NCI-H1417 treated with DMSO at 0.1 percent for 48 hours (cell line): ENCODE data around the gene TMPRSS4.

ENCODE experiments used
- DNase-seq: peaks from one replicate; lab custom pipeline; 2025; lab: John Stamatoyannopoulos, UW

The TMPRSS4 gene

DNA sequence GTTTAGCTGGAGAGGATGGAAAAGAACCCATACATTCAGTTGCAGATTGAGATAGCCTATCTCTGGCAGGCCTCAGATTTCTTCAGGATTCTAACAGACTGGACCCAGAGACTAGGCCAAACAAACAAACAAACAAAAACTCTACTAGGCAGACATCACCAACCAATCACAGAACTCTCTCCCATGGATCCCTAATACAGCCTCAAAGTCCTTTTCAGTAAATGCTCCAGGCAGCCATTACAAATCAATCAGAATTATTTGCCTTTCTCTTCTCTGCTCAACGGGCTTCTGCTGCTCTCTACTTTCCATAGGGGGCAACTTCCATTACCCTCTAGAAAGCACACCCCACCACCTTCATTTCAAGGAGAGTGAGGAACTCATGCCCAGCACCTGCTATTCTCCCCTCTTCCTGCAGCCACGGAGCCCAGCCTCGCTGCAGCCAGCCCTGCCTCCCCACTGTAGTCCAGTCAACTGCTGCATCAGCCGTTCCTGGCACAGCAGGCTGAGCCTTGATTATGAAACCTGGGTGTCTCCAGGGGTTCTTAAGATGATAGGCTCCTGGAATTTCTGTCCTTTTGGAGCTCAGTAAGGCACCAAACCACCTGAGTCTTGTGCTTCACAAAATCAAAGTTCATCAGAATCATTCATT lies 28.9 kb downstream of the TMPRSS4 start:
- DNase-seq: no peak

DNA sequence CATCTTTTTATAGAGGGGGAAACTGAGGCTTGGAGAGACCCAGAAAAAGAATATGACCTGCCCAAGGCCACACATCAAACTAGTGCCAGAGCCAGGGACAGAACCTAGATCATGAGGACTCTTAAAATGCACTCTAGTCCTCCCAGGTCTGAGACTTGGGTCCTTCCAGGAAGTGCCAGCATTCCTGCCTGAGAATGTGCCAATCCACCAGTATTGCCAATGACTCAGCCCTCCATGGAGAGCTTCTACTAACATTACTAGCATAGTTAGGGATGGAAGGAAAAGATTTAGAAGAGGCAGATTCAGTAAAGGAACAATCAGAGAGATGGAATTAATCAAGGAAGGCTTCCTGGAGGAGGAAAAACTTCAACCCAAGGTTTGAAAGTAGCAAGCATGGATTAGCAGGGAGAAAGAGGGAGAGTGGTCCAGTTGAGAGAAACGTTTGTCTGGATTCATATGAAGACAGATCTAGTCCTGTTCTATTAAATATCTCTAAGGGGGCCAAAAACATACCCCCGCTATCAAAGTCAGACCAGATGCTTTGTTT lies 30.0 kb downstream of the TMPRSS4 start:
- no peak for DNase-seq

GRCh38 chr11:118108513-118108912 lies 31.6 kb downstream of the TMPRSS4 start:
- no peak for DNase-seq

GRCh38 chr11:118109231-118109630 lies 32.4 kb downstream of the TMPRSS4 start:
- DNase-seq: no peak

DNA sequence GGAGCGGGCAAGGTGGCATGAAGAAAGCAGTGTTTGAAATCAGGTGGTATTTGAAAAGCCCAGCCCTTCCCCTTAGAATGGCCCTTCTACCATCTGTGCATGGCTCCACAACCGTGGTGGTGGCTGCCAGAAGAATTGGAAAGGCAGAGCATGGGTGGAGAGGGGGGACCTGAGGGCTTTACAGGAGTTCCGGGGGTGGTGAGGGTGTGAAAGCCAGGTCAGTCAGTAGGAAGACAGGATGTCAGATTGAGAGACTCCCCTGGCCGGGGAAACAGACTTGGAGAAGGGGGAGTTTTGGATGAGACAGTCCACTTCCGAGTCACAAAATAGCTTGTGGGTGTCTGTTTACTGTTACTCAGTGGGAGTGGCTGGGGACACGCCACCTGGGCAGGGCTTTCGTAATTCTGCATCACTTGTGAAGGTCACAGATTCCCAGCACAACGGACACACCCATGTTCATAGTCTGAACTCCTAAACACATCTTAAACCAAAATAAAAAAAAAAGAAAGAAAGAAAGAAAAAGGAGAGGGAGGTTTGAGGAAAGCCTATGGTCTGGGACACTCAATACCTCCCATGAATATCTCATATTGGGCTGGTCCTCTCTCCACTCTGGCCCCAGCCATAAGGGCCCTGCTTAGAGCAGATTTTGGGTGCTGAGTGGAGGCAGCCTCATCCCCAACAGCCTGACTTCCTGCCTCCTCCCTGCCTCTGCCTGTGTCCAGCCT lies 34.3 kb downstream of the TMPRSS4 start:
- DNase-seq: no peak

DNA sequence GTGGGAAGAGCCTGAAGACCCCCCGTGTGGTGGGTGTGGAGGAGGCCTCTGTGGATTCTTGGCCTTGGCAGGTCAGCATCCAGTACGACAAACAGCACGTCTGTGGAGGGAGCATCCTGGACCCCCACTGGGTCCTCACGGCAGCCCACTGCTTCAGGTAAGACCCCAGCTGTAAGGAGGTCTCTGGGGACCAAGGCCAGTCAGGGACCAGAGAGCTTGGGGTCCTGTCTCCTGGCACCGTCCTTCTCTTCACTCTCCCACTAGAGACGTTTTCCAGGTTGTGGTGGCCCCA lies 34.8 kb downstream of the TMPRSS4 start:
- no peak for DNase-seq

DNA sequence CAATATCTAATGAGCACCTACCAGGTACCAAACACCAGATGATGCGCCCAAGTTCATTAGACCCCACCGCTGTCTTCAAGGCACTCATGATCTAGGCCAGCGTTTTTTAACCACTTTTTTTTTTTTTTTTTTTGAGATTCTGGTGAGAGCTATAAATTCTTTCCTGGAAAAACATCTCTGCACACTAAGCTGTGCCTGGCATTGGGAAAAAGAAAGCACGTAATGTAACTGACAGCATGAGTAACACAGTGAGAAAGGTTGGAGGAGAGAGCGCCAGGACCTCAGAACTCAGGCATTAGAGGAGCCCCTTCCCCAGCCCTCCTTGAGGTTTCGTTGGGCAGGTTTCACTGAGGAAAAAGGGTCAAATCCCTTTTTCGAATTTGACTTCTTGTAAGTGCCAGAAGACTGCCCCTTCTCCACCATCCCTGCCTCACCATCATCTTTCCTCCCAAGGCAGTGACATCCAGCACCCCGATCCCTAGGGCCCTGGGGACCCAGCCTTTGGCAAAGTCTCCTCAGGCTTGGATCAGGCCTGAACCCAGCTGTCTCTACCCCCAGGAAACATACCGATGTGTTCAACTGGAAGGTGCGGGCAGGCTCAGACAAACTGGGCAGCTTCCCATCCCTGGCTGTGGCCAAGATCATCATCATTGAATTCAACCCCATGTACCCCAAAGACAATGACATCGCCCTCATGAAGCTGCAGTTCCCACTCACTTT lies 36.0 kb downstream of the TMPRSS4 start:
- no peak for DNase-seq

DNA sequence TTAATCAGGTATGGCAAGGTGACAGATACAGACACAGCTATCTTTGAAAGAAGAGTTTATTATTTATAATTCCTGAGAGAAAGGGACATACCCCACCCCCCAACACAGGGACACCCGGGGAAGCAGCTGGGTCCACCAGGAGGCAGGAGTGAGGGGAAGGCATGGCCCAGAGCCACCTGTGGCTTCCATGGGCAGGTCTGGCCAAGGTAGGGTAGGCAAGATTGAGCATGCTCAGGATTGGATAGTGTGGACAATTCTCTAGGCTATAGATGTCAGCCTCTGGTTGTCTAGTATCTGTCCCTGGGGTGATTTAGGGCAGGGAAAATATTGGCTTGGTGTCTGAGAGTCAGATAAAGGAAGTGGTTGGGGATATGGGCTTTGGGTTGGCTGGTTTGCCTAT lies 37.4 kb downstream of the TMPRSS4 start:
- no peak for DNase-seq

DNA sequence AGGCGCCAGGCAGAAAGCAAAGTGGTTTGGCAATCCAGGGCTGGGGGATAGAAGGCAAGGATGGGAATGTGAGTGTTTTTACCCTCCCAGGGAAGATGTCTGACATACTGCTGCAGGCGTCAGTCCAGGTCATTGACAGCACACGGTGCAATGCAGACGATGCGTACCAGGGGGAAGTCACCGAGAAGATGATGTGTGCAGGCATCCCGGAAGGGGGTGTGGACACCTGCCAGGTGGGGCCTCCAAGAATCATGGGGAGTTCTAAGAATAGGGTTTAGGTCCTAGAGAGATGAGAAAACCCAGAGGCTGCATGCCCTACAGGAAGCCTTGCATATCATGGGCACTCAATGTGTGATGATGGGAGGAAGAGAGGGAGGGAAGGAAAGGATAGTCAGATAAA lies 38.2 kb downstream of the TMPRSS4 start:
- DNase-seq: no peak

- no peak for DNase-seq
Measured at GRCh38 chr11:118117790-118118601, 41.1 kb downstream of the TMPRSS4 start.

GRCh38 chr11:118120793-118121192 lies 43.9 kb downstream of the TMPRSS4 start:
- no peak for DNase-seq

- DNase-seq: no peak
Measured at GRCh38 chr11:118124929-118125535, 48.2 kb downstream of the TMPRSS4 start.

DNA sequence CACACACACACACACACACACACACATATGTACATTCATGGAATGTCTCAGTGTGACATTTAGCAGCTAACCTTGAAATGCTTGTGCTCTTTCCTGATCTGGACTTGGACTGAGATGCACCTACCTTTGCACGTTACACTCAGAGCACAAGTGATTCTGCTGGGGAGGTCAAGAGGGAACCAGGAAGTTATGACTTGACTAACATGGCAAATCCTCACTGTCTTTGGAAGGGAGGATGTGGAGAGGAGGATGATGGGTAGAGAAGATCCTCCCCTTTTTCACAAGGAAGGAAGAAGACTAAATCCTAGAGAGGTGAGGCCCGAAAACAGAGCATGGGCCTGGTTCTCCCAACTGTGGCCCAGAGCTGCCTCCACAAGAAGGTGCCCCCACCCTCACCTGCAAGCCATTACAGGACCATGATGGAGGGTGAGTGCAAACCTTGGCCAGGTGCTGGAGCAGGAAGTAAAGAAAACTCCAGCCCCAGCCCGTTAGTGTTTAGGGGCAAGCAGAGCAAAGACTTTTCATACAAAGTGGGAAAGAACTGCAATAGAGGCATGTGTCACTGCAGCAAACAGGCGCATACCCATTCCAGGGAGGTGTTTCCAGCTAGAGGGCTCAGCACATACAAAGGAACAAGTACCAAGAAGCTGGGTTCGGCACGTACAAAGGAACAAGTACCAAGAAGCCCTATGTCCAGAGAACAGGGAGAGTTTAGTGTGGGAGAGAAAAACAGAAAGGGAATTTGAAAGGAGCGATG lies 49.4 kb downstream of the TMPRSS4 start:
- no peak for DNase-seq

- no peak for DNase-seq
Measured at GRCh38 chr11:118128310-118128709, 51.4 kb downstream of the TMPRSS4 start.

DNA sequence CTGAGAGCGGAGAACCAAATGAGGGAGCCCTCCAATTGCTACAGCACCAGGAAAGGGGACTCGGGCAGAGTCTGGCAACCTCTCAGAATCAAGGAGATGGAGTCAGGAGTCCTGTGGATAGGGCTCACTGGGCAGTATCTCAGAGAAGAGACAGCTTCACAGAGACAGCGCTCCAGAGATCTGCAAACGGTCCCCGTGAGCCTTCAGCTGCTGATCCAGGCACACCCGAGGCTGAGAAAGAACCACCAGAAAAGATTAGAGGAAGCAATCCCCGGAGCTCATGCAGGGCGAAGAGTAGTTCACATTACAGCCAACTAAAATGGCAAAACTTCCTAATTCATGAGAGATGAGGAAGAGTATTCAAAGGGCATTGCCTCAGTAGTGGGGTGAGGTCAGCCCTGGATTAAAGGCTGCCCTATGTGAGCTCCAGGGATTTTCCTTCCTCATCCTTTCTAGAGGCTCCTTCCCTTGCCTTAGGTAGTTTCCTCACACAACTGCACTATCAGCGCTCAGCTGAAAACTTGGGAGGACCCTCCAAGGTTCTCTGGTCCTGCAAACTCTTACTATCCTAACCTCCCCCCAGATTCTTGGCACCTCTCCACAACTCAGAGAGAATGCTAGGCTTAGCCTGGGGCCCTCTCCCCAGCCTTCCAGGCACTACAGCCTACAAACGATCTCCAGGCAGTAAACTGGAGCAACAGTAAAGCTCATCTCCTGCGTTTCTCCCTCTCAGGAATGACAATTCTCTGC lies 52.0 kb downstream of the TMPRSS4 start:
- no peak for DNase-seq

DNA sequence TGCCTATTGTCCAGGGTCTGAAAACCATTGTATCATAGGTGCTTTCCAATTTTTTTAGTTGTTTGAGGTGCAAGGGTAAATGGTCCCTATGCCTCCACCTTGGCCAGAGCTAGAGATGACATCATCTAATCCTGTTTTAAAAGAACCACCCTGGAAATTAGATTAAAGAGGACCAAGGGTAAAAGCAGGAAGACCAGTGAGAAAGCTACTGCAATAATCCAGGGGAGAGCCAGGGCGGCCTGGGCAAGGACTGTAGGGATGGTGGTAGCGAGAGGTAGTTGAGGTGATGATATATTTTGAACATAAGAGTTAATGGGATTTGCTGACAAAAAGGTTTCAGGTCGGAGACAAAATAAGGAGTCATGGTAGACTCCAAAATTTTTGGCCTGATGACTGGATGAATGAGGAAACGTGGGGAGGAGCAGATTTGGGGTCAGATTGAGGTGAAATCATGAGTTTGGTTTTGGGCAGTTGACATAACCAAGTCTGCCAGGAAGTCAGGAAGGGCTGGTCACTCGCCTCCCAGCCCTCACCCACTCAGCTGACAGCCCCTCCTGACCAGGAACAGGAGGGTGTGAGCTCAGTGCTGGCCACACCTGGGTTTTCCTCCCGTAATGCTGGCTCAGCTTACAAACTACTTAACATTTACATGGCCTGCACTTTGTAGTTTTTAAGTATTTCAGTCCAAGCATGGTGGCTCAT lies 52.7 kb downstream of the TMPRSS4 start:
- no peak for DNase-seq

DNA sequence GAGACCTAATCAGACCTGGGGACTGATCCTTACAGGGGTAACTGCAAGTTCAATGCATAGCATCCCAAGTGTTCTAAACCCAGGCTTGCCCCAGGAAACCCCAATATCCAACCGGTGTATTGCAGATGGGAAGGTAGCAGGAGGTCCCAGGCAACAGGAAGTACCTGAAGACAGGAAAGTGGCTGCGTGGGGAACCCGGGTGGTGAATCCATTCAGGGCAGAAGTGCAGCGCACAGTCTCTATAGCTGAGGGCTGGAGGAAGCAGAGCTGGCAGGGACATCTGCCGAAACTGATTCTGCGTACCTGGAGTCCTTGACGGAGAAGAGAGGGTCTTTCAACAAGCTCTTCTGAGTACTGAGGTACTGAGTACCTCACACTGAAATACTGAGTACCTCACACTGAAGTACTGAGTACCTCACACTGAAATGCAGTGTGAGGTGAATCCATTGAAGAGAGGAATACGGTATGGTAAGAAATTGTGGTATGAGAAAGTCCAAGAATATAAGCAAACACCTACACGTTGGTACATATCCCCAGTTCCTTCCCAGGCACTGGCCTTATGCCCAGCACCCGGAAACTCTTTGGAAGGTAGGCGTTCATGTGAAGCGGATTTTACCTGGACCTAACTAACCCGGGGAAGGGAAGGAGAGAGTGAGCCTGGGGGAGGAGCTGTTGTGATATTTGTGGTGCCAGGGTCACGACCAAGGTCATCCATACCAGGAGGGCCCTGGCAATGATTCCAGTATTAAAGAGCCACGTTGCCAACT lies 55.7 kb downstream of the TMPRSS4 start:
- no peak for DNase-seq

- no peak for DNase-seq
Measured at GRCh38 chr11:118133816-118134215, 56.9 kb downstream of the TMPRSS4 start.
